ENCODE results near the gene CNTLN.
A peak's percentile ranks its signal among the peaks of the same experiment; 100 is the strongest.
"Not testable (repeated sequence)": the region's sequence is repeated elsewhere in the genome, so short reads cannot be mapped to it uniquely, and the experiment has no call there.

CNTLN gene

DNA sequence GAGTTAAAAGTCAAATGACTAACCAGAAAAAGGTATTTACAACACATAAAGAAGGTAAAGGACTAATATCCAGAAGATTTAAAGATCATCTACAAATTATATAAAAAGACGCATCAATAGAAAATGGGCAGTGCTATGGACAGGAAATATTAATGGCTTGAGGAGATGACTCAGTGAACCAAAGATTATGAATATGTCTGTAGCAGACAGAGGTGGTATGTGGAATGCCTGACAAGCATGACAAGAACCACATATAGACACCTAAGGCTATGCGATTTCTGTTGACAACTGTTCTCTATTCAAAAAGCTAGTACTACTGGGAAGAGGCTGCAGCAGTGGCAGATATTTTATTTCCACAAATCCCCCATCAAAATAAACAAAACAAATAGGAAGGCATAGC, 267.0 kb downstream of the CNTLN start:
- DNase-seq, result no peak

DNA sequence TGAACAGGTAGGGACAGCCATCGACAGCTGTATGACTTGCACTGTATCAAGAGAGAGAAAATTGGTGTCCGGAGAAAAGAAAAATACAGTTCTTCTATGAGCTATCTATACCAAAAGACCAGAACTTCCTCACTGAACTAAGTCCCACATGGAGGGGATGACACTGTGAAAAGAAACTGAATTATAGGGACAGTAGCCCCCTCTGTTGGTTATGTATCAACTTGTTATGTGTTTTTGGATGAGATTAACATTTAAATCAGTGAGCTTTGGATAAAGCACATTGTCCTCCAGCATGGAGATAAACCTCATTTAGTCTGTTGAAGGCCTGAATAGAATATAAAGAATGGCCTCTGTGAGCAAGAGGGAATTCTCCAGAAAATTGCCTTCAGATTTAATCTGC, 267.5 kb downstream of the CNTLN start:
- no peak for DNase-seq

- no peak for DNase-seq
Measured at GRCh38 chr9:17403539-17403938, 268.7 kb downstream of the CNTLN start.

DNA sequence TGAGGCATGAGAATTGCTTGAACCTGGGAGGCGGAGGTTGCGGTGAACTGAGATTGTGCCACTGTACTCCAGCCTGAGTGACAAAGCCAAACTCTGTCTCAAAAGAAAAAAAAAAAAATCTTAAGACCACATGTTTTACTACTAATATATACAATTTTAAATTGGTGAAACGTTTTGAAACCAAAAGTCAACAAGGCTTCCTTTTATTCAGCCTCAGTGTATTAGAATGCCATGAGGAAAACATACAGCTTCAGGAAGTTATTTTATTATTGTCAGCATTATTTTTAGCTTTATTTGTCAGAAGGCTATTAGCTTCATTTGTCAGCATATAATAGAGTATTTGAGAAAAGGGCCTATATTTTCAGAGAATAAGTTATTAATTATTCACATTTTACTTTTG, 280.1 kb downstream of the CNTLN start:
- no peak for DNase-seq

DNA sequence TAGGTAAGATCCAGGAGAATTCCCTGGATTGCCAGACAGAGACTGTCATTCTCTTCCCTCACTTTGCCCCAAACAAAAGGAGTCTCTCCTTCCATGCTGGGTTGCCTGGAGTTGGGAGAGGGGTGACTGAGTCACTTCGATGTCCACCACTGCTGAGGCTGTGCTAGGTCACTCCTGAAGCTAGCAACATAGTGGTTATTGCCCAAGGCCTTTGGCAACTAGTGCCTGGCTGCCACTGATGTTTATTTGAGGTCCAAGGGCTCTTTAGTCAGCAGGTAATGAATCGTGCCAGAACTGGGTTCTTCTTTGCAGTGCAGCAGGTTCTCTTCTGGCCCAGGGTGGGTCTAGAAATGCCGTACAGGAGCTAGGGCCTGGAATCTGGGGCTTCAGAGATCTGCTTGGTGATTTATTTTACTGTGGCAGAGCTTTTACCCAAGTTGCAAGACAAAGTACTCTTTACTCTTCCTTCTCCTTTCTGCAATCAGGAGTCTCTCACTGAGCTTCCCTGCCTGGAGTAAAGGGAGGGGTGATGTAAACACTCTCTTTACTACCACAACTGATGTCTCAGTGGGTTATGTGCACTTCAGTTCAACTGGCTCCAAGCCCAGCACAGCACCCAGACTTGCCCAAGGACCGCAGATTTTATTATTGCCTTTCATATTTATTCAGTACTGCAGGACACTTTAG, 288.3 kb downstream of the CNTLN start:
- no peak for DNase-seq

DNA sequence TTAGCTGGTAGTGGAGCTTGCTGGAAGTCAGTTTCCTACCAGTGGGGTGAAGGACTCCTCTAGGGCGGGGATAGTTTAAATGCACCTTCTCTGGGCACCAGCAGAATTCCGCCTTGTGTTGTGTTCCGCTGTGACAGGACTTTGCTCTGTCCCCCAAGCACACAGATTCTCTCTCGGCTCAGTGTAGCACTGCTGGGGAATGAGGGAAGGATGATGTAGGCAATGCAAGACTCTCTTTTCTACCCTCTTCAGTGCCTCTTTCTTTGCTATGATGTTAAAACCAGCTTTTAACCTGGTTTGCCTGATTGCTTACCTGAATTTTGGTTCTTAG, 288.8 kb downstream of the CNTLN start:
- no peak for DNase-seq

GRCh38 chr9:17425384-17425783, 290.5 kb downstream of the CNTLN start:
- no peak for DNase-seq

DNA sequence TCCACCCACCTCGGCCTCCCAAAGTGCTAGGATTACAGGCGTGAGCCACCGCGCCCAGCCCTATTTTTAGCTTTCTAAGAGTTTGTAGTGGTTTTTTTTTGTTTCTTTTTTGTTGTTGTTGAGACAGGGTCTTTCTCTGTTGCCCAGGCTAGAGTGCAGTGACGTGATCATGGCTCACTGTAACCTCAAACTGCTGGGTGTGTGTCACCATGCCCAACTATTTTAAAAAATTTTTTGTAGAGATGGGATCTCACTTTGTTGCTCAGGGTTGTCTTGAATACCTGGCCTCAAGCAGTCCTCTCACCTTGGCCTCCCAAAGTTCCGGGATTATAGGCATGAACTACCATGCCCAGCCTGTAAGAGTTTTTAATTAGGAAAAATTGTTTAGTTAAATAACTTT, 298.7 kb downstream of the CNTLN start:
- DNase-seq, result no peak

DNA sequence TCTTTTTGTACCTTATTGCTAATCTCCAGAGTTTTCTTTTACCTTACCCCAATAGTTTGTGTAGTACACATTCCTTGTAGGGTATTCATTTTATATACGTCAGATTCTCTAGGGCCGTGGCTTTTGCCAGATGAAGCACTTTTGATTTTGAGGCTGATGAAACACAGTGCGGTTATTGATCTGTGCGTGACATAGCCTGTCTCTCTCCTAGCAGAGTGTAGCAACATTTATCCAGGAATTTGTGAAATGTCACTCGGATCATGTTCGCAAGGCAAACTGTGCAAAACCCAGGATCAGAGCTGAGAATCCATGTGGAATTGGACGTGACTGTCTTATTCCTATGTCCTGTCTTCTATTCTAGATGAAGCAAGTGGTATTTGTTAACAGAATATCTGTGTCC, 302.0 kb downstream of the CNTLN start:
- DNase-seq, result no peak

DNA sequence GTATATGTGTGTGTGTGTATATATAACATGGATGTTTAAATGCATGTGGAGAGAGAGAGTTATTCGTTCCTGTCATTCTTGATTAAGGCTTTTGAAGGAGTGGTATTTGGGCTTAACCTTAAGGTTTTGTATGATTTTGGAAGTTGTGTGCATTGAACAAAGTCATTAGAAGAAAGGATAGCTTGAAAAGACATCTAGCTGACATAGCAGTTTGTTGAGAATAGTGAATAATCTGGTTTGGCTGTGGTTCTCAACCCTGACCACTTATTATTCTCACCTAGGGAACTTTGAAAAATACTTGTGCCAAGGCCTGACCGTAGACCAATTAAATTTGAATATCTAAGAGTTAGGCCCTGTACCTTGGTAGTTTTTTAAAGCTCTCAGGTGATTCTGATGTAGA, 303.0 kb downstream of the CNTLN start:
- DNase-seq, result no peak

- not testable (repeated sequence) for DNase-seq
Measured at GRCh38 chr9:17445126-17445525, 310.3 kb downstream of the CNTLN start.

- no peak for DNase-seq
Measured at GRCh38 chr9:17453751-17454150, 318.9 kb downstream of the CNTLN start.

GRCh38 chr9:17462869-17463464, 328.1 kb downstream of the CNTLN start:
- DNase-seq, result peak in 10 of 51 donors; percentile 0 to 31 (median 4)

GRCh38 chr9:17470036-17470813, 335.4 kb downstream of the CNTLN start:
- DNase-seq, result no peak

GRCh38 chr9:17472126-17472525, 337.3 kb downstream of the CNTLN start:
- no peak for DNase-seq

DNA sequence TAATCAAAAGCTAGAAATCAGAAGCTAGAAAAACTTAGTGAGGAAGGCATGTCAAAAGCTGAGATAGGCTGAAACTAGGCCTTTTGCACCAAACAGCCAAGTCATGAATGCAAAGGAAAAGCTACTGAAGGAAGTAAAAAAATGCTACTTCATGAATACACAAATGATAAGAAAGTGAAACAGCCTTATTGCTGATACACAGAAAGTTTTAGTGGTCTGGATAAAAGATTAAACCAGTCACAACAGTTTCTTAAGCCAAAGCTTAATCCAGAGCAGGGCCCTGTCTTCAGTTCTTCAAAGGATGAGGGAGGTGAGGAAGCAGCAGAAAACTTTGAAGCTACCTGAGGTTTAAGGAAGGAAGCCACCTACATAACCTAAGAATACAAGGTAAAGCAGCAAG, 341.6 kb downstream of the CNTLN start:
- DNase-seq, result no peak

DNA sequence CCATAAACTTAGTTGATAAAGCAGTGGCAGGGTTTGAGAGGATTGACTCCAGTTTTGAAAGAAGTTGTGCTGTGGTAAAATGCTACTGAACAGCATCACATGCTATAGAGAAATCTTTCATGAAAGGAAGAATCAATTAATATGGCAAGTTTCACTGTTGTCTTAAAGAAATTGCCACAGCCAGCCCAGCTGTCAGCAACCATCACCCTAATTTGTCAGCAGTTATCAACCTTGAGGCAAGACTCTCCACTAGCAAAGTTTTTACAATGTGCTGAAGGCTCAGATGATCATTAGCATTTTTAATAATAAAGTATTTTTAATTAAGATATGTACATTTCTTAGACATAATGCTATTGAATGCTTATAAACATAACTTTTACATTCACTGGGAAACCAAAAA, 343.0 kb downstream of the CNTLN start:
- no peak for DNase-seq

GRCh38 chr9:17480966-17481365, 346.1 kb downstream of the CNTLN start:
- peak in 1 of 51 donors; percentile 2 for DNase-seq

DNA sequence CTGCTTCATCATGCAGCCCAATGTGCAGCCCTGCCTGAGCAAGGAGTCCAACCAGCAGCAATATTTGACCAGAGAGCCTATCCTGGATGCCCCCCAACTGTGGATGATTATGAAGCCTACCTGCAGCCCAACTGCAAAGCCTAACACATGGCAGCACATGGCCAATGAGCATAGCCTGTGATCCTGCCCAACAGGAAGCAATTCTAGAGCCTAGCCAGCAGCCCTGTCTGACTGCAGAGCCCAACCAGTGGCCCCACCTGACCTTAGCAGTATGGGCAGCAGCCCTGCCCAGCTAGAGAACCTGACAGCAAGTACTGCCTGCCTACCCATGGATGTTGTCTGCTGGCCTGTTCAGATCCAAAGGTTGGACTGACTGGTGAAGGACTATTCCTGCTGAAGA, 346.7 kb downstream of the CNTLN start:
- no peak for DNase-seq

DNA sequence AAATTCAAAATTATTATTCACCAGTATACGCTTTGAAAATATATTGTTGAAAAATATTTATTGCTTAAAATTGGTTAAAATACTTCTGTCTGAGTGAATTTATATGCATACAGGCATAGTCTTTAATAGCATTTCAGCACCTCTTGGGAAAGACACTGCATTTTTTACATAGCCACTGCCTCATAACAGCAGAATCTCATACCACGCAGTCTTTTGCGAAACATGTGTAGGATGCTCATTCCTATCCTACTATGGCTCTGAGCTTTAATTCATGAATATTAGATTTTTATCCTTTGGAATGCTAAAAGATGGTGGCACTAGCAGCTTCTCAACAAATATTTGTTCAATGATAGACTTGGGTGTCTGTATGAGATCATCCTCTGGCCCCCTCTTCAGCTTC, 350.1 kb downstream of the CNTLN start:
- DNase-seq, result no peak

DNA sequence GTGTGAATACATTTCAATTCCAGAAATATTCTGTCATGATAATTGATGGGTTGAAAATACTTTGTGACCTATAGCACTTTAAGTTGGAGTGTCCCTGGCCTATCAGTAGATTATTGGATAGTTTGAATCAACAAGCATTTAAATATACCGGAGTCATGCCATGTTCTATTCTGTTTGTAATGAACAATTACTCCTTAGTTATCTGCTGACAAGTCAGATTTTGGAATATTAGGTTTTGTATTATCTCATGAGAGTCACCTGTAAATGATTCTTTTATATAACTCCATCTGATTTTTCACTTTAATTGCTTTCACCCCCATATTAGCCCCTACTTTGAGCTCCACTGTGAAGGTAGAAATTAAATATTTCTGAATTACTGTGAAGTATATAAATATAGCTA, 351.6 kb downstream of the CNTLN start:
- no peak for DNase-seq

- DNase-seq, result no peak
Measured at GRCh38 chr9:17487467-17487866, 352.6 kb downstream of the CNTLN start.

DNA sequence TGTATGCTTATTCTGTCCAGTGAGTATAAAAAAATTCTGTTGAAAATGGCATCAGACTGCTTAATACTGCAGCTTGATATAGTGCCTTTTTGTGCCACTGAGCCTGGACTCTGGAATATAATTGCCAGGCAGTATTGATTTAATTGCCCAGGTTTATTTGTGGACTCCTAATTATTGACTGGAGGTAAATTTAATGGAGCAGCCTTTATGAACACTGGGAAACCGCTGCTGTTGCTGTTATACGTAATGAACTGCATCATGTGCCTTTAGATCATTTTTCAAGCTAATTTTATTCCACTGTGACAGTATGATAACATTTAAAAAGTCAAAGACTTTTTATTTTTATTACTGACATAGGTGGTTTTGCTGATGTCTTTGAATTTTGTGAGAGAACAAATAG, 353.8 kb downstream of the CNTLN start:
- DNase-seq, result no peak

Measured in hypothalamus (tissue), 51 donors.